ENCODE results near the gene ROCK2. TPM values are rescaled to one million over a fixed set of nuclear protein-coding genes. Genes with fewer than 3 reads are reported as not detected.

ROCK2 gene
- polyA plus RNA-seq, 2 donors: 3.4 to 5.4 TPM

- Histone ChIP-seq H3K4me1 (ENCODE audit: control insufficient read depth in 2 of 2, insufficient read depth in 2 of 2, low read length in 1 of 2) (no peaks in the 10 kb centered on the region), H3K27me3 (ENCODE audit: control insufficient read depth in 1 of 2, insufficient read depth in 2 of 2, low read length in 2 of 2) (no peaks in the 10 kb centered on the region), H3K36me3 (ENCODE audit: control insufficient read depth in 2 of 2, insufficient read depth in 2 of 2, low read length in 1 of 2) (no peaks in the 10 kb centered on the region), H3K27ac (ENCODE audit: low read depth in 2 of 2, low read length in 1 of 2) (peak overlapping the region; percentile 92 to 98), H3K9me3 (ENCODE audit: control insufficient read depth in 2 of 2, insufficient read depth in 1 of 2, low read depth in 1 of 2, low read length in 1 of 2) (no peaks in the 10 kb centered on the region), H3K4me3 (ENCODE audit: low read depth in 1 of 2, low read length in 2 of 2) (peak overlapping the region; percentile 81 to 97)
- 1 to 2% methylated on average over 35 to 55 of the region's 55 CpGs for WGBS, 2 donors
These were observed 640 bp downstream of the ROCK2 start for GRCh38 chr2:11343650-11344341.

- peak overlapping the region; percentile 81 to 97 for H3K4me3 ChIP-seq (ENCODE audit: low read depth in 1 of 2, low read length in 2 of 2)
- no peaks in the 10 kb centered on the region for H3K4me1 ChIP-seq (ENCODE audit: control insufficient read depth in 2 of 2, insufficient read depth in 2 of 2, low read length in 1 of 2)
- WGBS, 2 donors: 1% methylated on average over 7 of the region's 7 CpGs
- peak overlapping the region; percentile 92 to 98 for H3K27ac ChIP-seq (ENCODE audit: low read depth in 2 of 2, low read length in 1 of 2)
- no peaks in the 10 kb centered on the region for H3K27me3 ChIP-seq (ENCODE audit: control insufficient read depth in 1 of 2, insufficient read depth in 2 of 2, low read length in 2 of 2)
- H3K36me3 ChIP-seq (ENCODE audit: control insufficient read depth in 2 of 2, insufficient read depth in 2 of 2, low read length in 1 of 2): no peaks in the 10 kb centered on the region
- no peaks in the 10 kb centered on the region for H3K9me3 ChIP-seq (ENCODE audit: control insufficient read depth in 2 of 2, insufficient read depth in 1 of 2, low read depth in 1 of 2, low read length in 1 of 2)
These were observed 1.1 kb downstream of the ROCK2 start for GRCh38 chr2:11343368-11343649.

GRCh38 chr2:11342551-11343367 lies 1.7 kb downstream of the ROCK2 start:
- Histone ChIP-seq H3K36me3 (ENCODE audit: control insufficient read depth in 2 of 2, insufficient read depth in 2 of 2, low read length in 1 of 2) (no peaks in the 10 kb centered on the region), H3K4me3 (ENCODE audit: low read depth in 1 of 2, low read length in 2 of 2) (peak overlapping the region; percentile 81 to 97), H3K4me1 (ENCODE audit: control insufficient read depth in 2 of 2, insufficient read depth in 2 of 2, low read length in 1 of 2) (no peaks in the 10 kb centered on the region), H3K27ac (ENCODE audit: low read depth in 2 of 2, low read length in 1 of 2) (peak overlapping the region in 1 of 2 donors; percentile 98), H3K27me3 (ENCODE audit: control insufficient read depth in 1 of 2, insufficient read depth in 2 of 2, low read length in 2 of 2) (no peaks in the 10 kb centered on the region), H3K9me3 (ENCODE audit: control insufficient read depth in 2 of 2, insufficient read depth in 1 of 2, low read depth in 1 of 2, low read length in 1 of 2) (no peaks in the 10 kb centered on the region)
- WGBS, 2 donors: 3 to 5% methylated on average over 14 of the region's 14 CpGs

- no peaks in the 10 kb centered on the region for H3K9me3 ChIP-seq (ENCODE audit: control insufficient read depth in 2 of 2, insufficient read depth in 1 of 2, low read depth in 1 of 2, low read length in 1 of 2)
- no peaks in the 10 kb centered on the region for H3K4me1 ChIP-seq (ENCODE audit: control insufficient read depth in 2 of 2, insufficient read depth in 2 of 2, low read length in 1 of 2)
- no peak overlapping the region for H3K27ac ChIP-seq (ENCODE audit: low read depth in 2 of 2, low read length in 1 of 2)
- H3K36me3 ChIP-seq (ENCODE audit: control insufficient read depth in 2 of 2, insufficient read depth in 2 of 2, low read length in 1 of 2): no peaks in the 10 kb centered on the region
- H3K4me3 ChIP-seq (ENCODE audit: low read depth in 1 of 2, low read length in 2 of 2): no peak overlapping the region
- 53 to 70% methylated on average over 2 of the region's 2 CpGs for WGBS, 2 donors
- H3K27me3 ChIP-seq (ENCODE audit: control insufficient read depth in 1 of 2, insufficient read depth in 2 of 2, low read length in 2 of 2): no peaks in the 10 kb centered on the region
These were observed 3.7 kb downstream of the ROCK2 start for GRCh38 chr2:11340717-11341116.

- Histone ChIP-seq H3K27me3 (ENCODE audit: control insufficient read depth in 1 of 2, insufficient read depth in 2 of 2, low read length in 2 of 2) (no peaks in the 10 kb centered on the region), H3K27ac (ENCODE audit: low read depth in 2 of 2, low read length in 1 of 2) (peak overlapping the region in 1 of 2 donors; percentile 22), H3K4me1 (ENCODE audit: control insufficient read depth in 2 of 2, insufficient read depth in 2 of 2, low read length in 1 of 2) (no peaks in the 10 kb centered on the region), H3K4me3 (ENCODE audit: low read depth in 1 of 2, low read length in 2 of 2) (no peak overlapping the region), H3K36me3 (ENCODE audit: control insufficient read depth in 2 of 2, insufficient read depth in 2 of 2, low read length in 1 of 2) (no peaks in the 10 kb centered on the region), H3K9me3 (ENCODE audit: control insufficient read depth in 2 of 2, insufficient read depth in 1 of 2, low read depth in 1 of 2, low read length in 1 of 2) (no peaks in the 10 kb centered on the region)
- WGBS, 2 donors: 89 to 91% methylated on average over 6 of the region's 6 CpGs
These were observed 4.8 kb downstream of the ROCK2 start for GRCh38 chr2:11339508-11340083.

- H3K4me1 ChIP-seq (ENCODE audit: control insufficient read depth in 2 of 2, insufficient read depth in 2 of 2, low read length in 1 of 2): no peaks in the 10 kb centered on the region
- H3K27me3 ChIP-seq (ENCODE audit: control insufficient read depth in 1 of 2, insufficient read depth in 2 of 2, low read length in 2 of 2): no peaks in the 10 kb centered on the region
- no peaks in the 10 kb centered on the region for H3K36me3 ChIP-seq (ENCODE audit: control insufficient read depth in 2 of 2, insufficient read depth in 2 of 2, low read length in 1 of 2)
- H3K4me3 ChIP-seq (ENCODE audit: low read depth in 1 of 2, low read length in 2 of 2): no peak overlapping the region
- no peak overlapping the region for H3K27ac ChIP-seq (ENCODE audit: low read depth in 2 of 2, low read length in 1 of 2)
- WGBS, 2 donors: 87 to 89% methylated on average over 5 of the region's 5 CpGs
- no peaks in the 10 kb centered on the region for H3K9me3 ChIP-seq (ENCODE audit: control insufficient read depth in 2 of 2, insufficient read depth in 1 of 2, low read depth in 1 of 2, low read length in 1 of 2)
These were observed 5.9 kb downstream of the ROCK2 start for GRCh38 chr2:11338580-11338979.

- Histone ChIP-seq H3K9me3 (ENCODE audit: control insufficient read depth in 2 of 2, insufficient read depth in 1 of 2, low read depth in 1 of 2, low read length in 1 of 2) (no peaks in the 10 kb centered on the region), H3K4me3 (ENCODE audit: low read depth in 1 of 2, low read length in 2 of 2) (no peak overlapping the region), H3K4me1 (ENCODE audit: control insufficient read depth in 2 of 2, insufficient read depth in 2 of 2, low read length in 1 of 2) (no peaks in the 10 kb centered on the region), H3K27ac (ENCODE audit: low read depth in 2 of 2, low read length in 1 of 2) (no peak overlapping the region), H3K36me3 (ENCODE audit: control insufficient read depth in 2 of 2, insufficient read depth in 2 of 2, low read length in 1 of 2) (no peaks in the 10 kb centered on the region), H3K27me3 (ENCODE audit: control insufficient read depth in 1 of 2, insufficient read depth in 2 of 2, low read length in 2 of 2) (no peaks in the 10 kb centered on the region)
- 91% methylated on average over 2 of the region's 2 CpGs for WGBS, 2 donors
These were observed 6.5 kb downstream of the ROCK2 start for GRCh38 chr2:11337909-11338308.

GRCh38 chr2:11336189-11336588 lies 8.2 kb downstream of the ROCK2 start:
- Histone ChIP-seq H3K4me1 (ENCODE audit: control insufficient read depth in 2 of 2, insufficient read depth in 2 of 2, low read length in 1 of 2) (no peaks in the 10 kb centered on the region), H3K27me3 (ENCODE audit: control insufficient read depth in 1 of 2, insufficient read depth in 2 of 2, low read length in 2 of 2) (no peaks in the 10 kb centered on the region), H3K36me3 (ENCODE audit: control insufficient read depth in 2 of 2, insufficient read depth in 2 of 2, low read length in 1 of 2) (no peaks in the 10 kb centered on the region), H3K27ac (ENCODE audit: low read depth in 2 of 2, low read length in 1 of 2) (no peak overlapping the region), H3K4me3 (ENCODE audit: low read depth in 1 of 2, low read length in 2 of 2) (no peak overlapping the region), H3K9me3 (ENCODE audit: control insufficient read depth in 2 of 2, insufficient read depth in 1 of 2, low read depth in 1 of 2, low read length in 1 of 2) (no peaks in the 10 kb centered on the region)
- 93 to 100% methylated on average over 1 of the region's 1 CpG for whole genome bisulfite sequencing, 2 donors

- Histone ChIP-seq H3K36me3 (ENCODE audit: control insufficient read depth in 2 of 2, insufficient read depth in 2 of 2, low read length in 1 of 2) (no peaks in the 10 kb centered on the region), H3K9me3 (ENCODE audit: control insufficient read depth in 2 of 2, insufficient read depth in 1 of 2, low read depth in 1 of 2, low read length in 1 of 2) (no peaks in the 10 kb centered on the region), H3K27me3 (ENCODE audit: control insufficient read depth in 1 of 2, insufficient read depth in 2 of 2, low read length in 2 of 2) (no peaks in the 10 kb centered on the region), H3K4me3 (ENCODE audit: low read depth in 1 of 2, low read length in 2 of 2) (no peak overlapping the region), H3K4me1 (ENCODE audit: control insufficient read depth in 2 of 2, insufficient read depth in 2 of 2, low read length in 1 of 2) (no peaks in the 10 kb centered on the region), H3K27ac (ENCODE audit: low read depth in 2 of 2, low read length in 1 of 2) (no peak overlapping the region)
- 89 to 92% methylated on average over 2 of the region's 2 CpGs for WGBS, 2 donors
These were observed 10.8 kb downstream of the ROCK2 start for GRCh38 chr2:11333427-11334183.
